ENCODE measurements around the gene TTC28.
"Not testable (repeated sequence)": the region's sequence is repeated elsewhere in the genome, so short reads cannot be mapped to it uniquely, and the experiment has no call there.

The TTC28 gene

GRCh38 chr22:28398355-28398754, 281.3 kb downstream of the TTC28 start:
- intact Hi-C loops (cut with DNase I): no loop called here
- DNase-seq: peak in 2 of 42 donors; percentile 22 to 42

GRCh38 chr22:28397306-28397705, 282.3 kb downstream of the TTC28 start:
- no peak for DNase-seq
- intact Hi-C loops (cut with DNase I): no loop called here

- DNase-seq: no peak
- intact Hi-C loops (cut with DNase I): no loop called here
Observed at GRCh38 chr22:28395920-28396753, 283.5 kb downstream of the TTC28 start.

GRCh38 chr22:28395520-28395919, 284.1 kb downstream of the TTC28 start:
- intact Hi-C loops (cut with DNase I): no loop called here
- DNase-seq: no peak

GRCh38 chr22:28394513-28395110, 285.0 kb downstream of the TTC28 start:
- DNase-seq: peak in 6 of 42 donors; percentile 6 to 45 (median 27)
- intact Hi-C loops (cut with DNase I): no loop called here

GRCh38 chr22:28381429-28382167, 298.0 kb downstream of the TTC28 start:
- intact Hi-C loops (cut with DNase I): no loop called here

GRCh38 chr22:28379951-28380350, 299.7 kb downstream of the TTC28 start:
- no peak for DNase-seq
- intact Hi-C loops (cut with DNase I): no loop called here

More at GRCh38 chr22:28381429-28382167, 298.0 kb downstream of the TTC28 start:
- no peak for DNase-seq

- DNase-seq: no peak
- intact Hi-C loops (cut with DNase I): no loop called here
Observed at GRCh38 chr22:28379075-28379779, 300.4 kb downstream of the TTC28 start.

- no peak for DNase-seq
- intact Hi-C loops (cut with DNase I): no loop called here
Observed at GRCh38 chr22:28375761-28376534, 303.7 kb downstream of the TTC28 start.

GRCh38 chr22:28373831-28374230, 305.8 kb downstream of the TTC28 start:
- no peak for DNase-seq
- intact Hi-C loops (cut with DNase I): no loop called here

GRCh38 chr22:28369854-28370253, 309.8 kb downstream of the TTC28 start:
- DNase-seq: no peak
- intact Hi-C loops (cut with DNase I): no loop called here

- intact Hi-C loops (cut with DNase I): no loop called here
- no peak for DNase-seq
Observed at GRCh38 chr22:28366856-28367255, 312.8 kb downstream of the TTC28 start.

- no peak for DNase-seq
- intact Hi-C loops (cut with DNase I): no loop called here
Observed at GRCh38 chr22:28365371-28365770, 314.3 kb downstream of the TTC28 start.

GRCh38 chr22:28364105-28364504, 315.5 kb downstream of the TTC28 start:
- DNase-seq; intact Hi-C loops (cut with DNase I): not testable (repeated sequence)

GRCh38 chr22:28360939-28361338, 318.7 kb downstream of the TTC28 start:
- intact Hi-C loops (cut with DNase I): no loop called here
- no peak for DNase-seq

- intact Hi-C loops (cut with DNase I): no loop called here
- DNase-seq: no peak
Observed at GRCh38 chr22:28358312-28358711, 321.3 kb downstream of the TTC28 start.

- intact Hi-C loops (cut with DNase I): no loop called here
- DNase-seq: no peak
Observed at GRCh38 chr22:28357193-28357592, 322.4 kb downstream of the TTC28 start.

GRCh38 chr22:28351476-28351875, 328.2 kb downstream of the TTC28 start:
- intact Hi-C loops (cut with DNase I): no loop called here
- no peak for DNase-seq
